ENCODE results near the gene VCX3B. TPM values are rescaled to one million over a fixed set of nuclear protein-coding genes. Genes with fewer than 3 reads are reported as not detected.
"Not testable (repeated sequence)": the region's sequence is repeated elsewhere in the genome, so short reads cannot be mapped to it uniquely, and the experiment has no call there.

The VCX3B gene
- total RNA-seq, 2 experiments from 2014 or later, result not detected

GRCh38 chrX:8484360-8484949 is 19.8 kb downstream of the VCX3B start:
- ATAC-seq, result no peak
- ChIA-PET POLR2A (no interaction called here), CTCF (no interaction called here)
- Mint-ChIP-seq H3K4me3 (no peak overlapping the region), H3K27me3 (no peaks in the 10 kb centered on the region), H3K9me3 (ENCODE audit: low read depth) (no peaks in the 10 kb centered on the region), H3K27ac (no peak overlapping the region), H3K4me1 (no peaks in the 10 kb centered on the region), H3K36me3 (ENCODE audit: low read depth) (no peaks in the 10 kb centered on the region)
- intact Hi-C loops (cut with DNase I, micrococcal nuclease), result no loop called here
- DNase-seq, result no peak

- H3K36me3 Mint-ChIP-seq (ENCODE audit: low read depth); CTCF ChIA-PET: not testable (repeated sequence)
Observed at GRCh38 chrX:8495036-8495435, 30.4 kb downstream of the VCX3B start.

GRCh38 chrX:8500203-8500602 is 35.6 kb downstream of the VCX3B start:
- Mint-ChIP-seq H3K36me3 (ENCODE audit: low read depth) (no peaks in the 10 kb centered on the region), H3K27ac (no peak overlapping the region), H3K4me1 (no peaks in the 10 kb centered on the region), H3K4me3 (no peak overlapping the region), H3K9me3 (ENCODE audit: low read depth) (no peaks in the 10 kb centered on the region), H3K27me3 (no peaks in the 10 kb centered on the region)
- POLR2A ChIA-PET, result no interaction called here
- no peak for ATAC-seq
- intact Hi-C loops (cut with DNase I, micrococcal nuclease), result no loop called here
- DNase-seq, result no peak
- CTCF ChIA-PET, result no interaction called here

More at GRCh38 chrX:8495036-8495435, 30.4 kb downstream of the VCX3B start:
- POLR2A ChIA-PET; ATAC-seq; H3K9me3 Mint-ChIP-seq (ENCODE audit: low read depth); H3K27me3 Mint-ChIP-seq; intact Hi-C loops (cut with DNase I, micrococcal nuclease); H3K4me3 Mint-ChIP-seq; H3K4me1 Mint-ChIP-seq; H3K27ac Mint-ChIP-seq; DNase-seq: not testable (repeated sequence)

- CTCF ChIA-PET; H3K9me3 Mint-ChIP-seq (ENCODE audit: low read depth); H3K4me3 Mint-ChIP-seq; H3K4me1 Mint-ChIP-seq; ATAC-seq; POLR2A ChIA-PET; intact Hi-C loops (cut with DNase I, micrococcal nuclease); H3K36me3 Mint-ChIP-seq (ENCODE audit: low read depth); H3K27ac Mint-ChIP-seq; H3K27me3 Mint-ChIP-seq; DNase-seq: not testable (repeated sequence)
Observed at GRCh38 chrX:8502101-8502500, 37.5 kb downstream of the VCX3B start.

- intact Hi-C loops (cut with DNase I, micrococcal nuclease), result no loop called here
- Mint-ChIP-seq H3K4me1 (no peaks in the 10 kb centered on the region), H3K9me3 (ENCODE audit: low read depth) (no peaks in the 10 kb centered on the region), H3K27ac (no peak overlapping the region), H3K4me3 (no peak overlapping the region), H3K27me3 (no peaks in the 10 kb centered on the region), H3K36me3 (ENCODE audit: low read depth) (no peaks in the 10 kb centered on the region)
- CTCF ChIA-PET, result no interaction called here
- no peak for DNase-seq
- ATAC-seq, result no peak
- POLR2A ChIA-PET, result no interaction called here
Observed at GRCh38 chrX:8504451-8504850, 39.8 kb downstream of the VCX3B start.

Data from activated CD4-positive, alpha-beta T cell treated with anti-CD3 and anti-CD28 coated beads for 36 hours (primary cell).